GM21528 (cell line): ENCODE results near the gene TAF1D.
"Not testable (repeated sequence)": the region's sequence is repeated elsewhere in the genome, so short reads cannot be mapped to it uniquely, and the experiment has no call there.

Experiments used
- ATAC-seq: cut with Tn5 transposase; IDR thresholded peaks from one replicate; pipeline ENCODE4 v1.9.1; 2021; ENCODE audit warnings: mild to moderate bottlenecking, moderate library complexity; ENCODE audit not compliant: unreplicated experiment, low FRiP score

TAF1D gene

DNA sequence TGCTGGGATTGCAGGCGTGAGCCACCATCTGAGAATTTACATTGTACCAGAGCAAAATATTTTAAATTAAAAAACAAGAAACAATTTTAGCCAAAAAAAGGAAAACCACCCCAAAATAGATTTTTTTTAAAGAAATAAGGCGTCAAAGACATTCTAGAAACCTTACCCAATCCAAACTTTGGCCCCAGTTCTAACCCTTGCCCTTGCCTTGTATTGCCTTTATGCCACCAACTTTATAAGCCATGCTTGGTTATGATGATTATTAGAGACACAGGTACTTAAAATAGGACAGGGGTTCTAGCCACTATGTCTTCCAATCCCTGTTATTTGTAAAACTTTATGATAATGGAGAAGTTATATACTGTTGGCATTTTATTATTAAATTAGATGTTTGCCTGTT is 11.9 kb upstream of the TAF1D start:
- ATAC-seq: no peak

DNA sequence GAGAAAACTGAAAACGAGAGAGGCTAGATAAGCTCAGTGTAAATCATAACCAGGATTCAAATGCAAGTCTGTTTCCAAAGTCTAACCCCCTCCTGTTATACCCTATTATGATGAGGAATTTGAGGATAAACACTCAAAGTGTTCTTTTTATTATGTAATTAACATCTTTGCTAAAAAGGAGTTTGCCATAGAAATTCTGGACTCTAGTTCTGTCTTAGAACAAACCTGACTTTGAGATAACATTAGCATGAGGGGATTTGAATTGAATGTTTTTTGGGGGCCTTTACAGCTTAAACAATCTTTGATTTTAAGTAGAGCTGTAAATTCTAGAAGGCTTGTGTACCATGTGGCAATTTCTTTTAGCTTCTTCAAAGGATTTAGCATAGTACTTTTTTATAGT is 9.7 kb upstream of the TAF1D start:
- no peak for ATAC-seq

DNA sequence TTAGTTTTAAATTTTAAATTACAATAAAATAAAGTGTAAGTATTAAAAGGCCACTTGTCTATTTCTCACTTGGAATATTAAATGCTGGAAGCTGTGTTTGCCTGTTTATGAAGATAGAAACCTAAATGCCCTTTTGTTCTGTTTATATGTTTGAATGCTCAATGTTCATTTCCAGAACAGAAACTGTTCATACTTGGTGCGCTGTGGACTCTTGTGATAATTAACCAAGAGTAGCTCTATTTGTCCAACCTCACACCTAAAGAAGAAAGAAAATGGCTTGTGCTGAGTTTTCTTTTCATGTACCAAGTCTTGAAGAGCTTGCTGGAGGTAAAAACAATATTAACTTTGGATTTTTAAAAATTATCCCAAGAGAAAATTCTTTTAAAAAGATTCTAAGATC is 5.8 kb upstream of the TAF1D start:
- ATAC-seq: no peak

DNA sequence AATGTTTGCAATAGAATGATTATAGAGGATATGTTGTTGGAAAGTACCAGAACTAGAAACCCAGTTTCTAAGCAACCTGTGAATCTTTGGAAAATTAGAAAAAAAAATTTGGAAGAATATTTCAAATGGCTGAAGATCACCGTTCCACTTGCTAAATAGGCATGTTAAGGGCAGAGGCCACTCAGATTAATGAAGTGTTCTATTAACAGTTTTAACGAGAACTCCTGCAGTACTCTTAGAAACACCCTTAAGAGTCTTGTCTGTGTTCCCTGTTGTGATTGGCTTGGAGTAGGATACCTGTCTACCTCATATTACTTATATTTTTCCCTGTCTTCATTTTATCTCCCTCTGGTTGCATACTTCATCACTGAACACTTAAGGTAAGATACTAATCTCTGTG is 4.8 kb upstream of the TAF1D start:
- ATAC-seq: no peak

DNA sequence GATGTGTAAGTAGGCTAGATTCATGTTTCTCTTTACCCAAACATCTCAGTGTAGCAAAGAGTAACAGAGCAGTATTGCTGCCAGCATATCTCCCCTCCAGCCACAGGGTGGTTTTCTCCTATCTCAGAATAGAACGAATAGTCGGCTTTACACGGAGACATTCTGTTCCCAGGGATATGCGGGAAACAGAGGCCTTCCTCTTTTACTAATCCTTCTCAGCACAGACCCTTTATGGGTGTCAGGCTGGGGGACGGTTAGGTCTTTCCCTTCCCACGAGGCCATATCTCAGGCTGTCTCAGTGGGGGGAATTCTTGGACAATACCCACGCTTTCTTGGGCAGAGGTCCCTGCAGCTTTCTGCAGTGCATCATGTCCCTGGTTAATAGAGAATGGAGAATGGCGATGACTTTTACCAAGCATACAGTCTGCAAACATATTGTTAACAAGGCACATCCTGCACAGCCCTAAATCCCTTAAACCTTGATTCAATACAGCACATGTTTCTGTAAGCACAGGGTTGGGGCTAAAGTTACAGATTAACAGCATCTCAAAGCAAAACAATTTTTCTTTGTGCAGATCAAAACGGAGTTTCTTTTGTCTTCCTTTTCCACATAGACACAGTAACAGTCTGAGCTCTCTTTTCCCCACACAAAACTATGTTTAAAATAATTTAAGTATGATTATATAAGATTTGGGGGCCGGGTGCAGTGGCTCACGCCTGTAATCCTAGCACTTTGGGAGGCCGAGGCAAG is 3.9 kb upstream of the TAF1D start:
- not testable (repeated sequence) for ATAC-seq

DNA sequence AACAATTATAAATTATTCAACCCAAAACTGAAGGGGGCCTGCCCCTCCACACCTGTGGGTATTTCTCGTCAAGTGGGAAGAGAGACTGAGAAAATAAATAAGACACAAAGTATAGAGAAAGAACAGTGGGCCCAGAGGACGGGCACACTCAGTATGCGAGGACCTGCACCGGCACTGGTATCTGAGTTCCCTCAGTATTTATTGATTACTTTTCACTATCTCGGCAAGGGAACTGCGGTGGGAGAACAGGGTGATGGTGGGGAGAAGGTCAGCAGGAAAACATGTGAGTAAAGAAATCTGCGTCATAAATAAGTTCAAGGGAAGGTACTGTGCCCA is 3.3 kb upstream of the TAF1D start:
- ATAC-seq: no peak

DNA sequence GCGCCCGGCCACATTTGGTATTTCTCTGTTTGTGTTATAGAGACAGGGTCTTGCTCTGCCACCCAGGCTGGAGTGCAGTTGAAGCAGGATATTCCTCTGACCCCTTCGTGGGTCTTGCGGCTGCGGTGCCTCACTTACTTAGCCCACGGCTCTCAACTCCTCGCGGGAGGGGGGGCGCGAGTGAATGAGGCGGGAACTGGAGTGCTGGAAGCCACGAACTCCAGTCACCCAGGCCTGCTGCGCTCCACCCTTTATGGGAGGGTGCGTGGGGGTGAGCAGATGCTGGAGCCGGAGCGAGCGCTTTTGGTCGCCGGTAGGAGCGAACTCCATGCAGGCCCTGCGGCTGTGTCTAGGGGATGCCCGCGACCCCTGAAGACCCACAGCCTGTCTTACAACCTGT is 2.0 kb upstream of the TAF1D start:
- ATAC-seq: no peak

DNA sequence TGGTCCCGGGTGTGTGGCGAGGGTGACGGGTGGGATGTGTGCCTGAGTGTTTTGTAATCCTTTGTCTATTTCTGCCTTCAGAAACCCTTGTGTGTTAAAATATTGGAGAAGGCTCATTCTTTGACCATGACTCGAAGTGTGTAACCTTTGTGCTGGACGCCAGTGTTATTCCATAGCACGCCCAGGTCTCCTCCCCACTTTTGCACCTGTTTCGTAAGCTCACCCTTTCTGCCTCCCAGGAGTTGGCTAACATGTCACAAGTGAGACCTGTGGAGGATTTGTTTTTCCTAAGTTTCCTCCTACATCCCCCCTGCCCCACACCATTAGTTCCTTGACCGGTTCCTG is 559 bp upstream of the TAF1D start:
- peak; percentile 22 for ATAC-seq

DNA sequence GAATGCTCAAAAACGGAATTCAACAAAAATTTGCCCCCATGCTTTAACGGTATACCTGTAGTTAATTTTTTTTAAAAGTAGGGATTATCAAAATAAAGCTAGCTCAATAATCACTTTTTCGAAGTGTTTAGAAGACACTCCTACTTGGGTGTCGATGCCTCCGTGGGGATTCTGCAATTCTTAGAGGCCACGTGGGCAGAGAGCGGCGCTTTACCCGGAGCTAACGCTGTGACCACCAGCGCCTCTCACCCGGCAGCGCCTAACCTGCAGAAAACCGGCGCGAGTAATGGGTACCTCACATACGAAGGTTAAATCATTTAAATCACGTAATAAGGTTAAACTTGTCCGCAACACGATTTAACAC is 583 bp downstream of the TAF1D start:
- ATAC-seq: peak; percentile 50

DNA sequence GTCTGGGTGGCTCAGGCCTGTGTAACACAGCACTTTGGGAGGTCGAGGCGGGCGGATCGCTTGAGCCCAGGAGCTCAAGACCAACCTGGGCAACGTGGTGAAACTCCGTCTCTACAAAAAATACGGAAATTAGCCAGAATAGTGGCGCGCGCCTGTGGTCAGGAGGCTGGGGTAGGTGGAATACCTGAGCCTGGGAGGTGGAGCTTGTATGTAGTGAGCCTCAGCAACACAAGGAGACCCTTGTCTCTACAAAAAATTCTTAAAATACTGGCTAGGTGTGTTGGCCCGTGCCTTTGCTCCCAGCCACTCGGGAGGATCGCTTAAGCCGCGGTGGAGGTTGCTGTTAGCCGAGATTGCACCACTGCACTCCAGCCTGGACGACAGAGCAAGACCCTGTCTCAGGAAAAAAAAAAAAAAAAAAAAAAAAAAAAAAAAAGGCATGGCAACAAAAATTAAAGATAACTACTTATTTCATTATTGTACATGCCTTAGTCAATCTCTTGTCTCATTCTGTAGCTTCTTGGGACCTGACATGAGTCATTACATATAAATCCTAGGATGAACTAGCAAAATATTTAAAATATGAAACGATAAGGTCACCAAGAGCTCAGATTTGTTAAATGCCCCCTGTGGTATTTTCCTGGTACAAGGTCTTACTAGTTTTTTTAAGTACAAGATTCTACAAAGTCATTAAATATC is 1.1 kb downstream of the TAF1D start:
- no peak for ATAC-seq

DNA sequence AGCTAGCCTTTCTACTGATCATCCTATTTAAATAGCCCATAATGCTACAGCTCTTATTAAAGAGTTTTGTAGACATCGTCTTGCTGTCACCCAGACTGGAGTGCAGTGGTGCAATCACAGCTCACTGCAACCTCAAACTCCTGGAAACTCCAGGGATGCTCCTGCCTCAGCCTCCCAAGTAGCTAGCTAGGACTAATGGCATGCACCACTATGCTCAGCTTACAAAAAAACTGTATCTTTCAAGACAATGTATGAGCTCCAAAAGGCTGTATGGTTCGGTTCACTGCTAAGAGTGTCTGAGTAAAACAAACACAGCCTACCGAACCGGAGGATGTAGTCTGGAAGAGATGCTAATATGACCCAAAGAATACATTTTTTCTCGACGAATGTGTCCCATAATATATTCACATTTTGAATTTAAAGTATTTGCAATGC is 2.6 kb downstream of the TAF1D start:
- ATAC-seq: no peak

DNA sequence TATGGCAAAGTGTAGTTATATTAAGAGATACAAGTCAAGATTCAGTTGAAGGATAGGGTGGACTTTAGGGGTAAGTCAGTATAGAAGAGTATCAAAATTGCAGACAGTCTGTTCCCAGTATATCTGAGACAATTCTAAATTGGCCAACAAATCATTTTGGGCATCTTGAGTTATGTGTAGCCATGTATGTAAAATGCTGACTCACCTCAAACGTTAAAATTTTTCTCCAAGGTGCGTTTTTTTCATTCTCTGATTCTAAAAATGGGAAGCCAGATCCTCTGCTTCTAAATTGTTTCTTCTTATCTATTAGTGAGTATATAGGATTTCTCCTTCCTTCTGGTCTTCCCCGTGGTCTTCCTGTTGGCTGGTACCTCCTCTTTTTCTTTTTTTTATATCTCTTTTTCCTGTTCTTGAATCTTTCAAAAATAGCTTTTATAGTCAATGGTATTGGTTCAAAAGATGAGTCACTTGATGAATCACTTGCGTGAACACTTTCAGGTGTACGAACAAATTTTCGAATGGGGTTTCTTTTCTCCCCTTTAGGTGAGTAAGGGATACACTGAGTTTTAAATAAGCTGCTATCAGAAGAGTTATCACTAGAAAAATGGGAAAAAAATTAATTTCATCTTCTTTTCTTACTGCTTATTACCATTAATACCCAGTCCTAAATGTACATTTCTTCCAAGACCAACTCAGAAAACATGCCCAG is 3.2 kb downstream of the TAF1D start:
- no peak for ATAC-seq

DNA sequence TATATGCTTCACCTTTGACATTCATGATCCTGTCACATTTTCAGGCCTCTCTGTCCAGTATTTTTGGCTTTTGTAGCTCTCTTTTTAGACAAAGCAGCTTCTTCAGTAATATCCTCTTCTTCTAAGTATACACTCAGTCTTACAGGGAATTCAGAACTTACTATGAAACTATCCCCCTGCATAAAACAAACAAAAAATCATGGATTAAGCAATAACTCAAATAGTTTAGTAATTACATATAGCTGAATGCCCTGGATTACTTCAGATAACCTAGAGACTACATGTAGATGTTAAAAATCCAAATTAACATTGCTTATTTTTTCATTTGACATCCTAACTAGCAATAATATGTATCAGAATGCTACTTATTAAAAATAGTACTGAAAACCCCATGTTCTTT is 5.2 kb downstream of the TAF1D start:
- no peak for ATAC-seq

DNA sequence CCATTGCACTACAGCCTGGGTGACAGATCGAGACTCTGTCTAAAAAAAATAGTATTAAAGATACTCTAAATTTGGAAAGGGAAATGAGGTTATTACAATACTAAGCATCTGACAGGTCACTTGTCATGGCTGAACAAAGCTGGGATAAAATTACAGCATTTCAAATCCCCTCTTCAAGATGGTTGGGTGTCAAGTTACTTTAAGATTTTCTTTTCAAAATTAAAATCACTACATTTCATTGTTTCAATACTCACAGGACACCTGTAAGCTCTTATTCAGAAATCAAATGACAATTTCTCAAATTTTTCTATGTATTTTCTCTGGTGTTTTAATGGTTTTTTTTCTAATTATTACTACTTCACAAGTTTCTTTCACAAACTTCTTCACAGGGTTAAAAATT is 5.7 kb downstream of the TAF1D start:
- no peak for ATAC-seq

DNA sequence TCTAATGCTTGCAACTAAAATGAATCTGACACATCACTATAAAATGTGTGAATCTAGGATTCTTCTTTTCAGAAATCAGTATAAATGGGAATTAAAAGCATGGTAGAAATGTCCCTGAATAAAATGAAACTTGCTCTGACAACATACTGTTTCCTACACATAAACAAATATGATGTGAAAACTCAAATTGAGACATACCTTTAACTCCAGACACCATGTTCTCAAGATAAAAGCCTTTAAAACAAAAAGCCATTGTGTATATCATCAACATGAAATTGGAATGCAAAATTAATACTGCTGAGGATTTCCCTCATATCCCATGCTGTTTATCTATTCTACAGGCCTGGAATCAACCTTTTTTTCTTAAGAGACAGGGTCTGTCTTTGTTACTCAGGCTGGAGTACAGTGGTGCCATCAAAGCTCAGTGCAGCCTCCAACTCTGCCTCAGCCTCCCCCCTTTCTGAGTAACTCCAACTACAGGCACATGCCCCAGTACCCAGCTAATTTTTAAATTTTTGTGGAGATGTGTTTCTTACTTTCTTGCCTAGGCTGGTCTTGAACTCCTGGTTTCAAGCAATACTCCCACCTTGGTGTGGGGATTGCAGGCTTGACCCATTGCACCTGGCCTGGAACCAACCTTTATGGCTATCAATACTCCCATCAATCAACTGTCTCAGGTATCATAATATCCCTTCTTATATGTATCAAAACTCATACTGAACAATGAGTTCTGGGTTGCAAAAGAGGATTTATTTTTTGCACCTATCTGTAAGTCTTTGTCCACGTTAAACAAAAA is 6.7 kb downstream of the TAF1D start:
- no peak for ATAC-seq

DNA sequence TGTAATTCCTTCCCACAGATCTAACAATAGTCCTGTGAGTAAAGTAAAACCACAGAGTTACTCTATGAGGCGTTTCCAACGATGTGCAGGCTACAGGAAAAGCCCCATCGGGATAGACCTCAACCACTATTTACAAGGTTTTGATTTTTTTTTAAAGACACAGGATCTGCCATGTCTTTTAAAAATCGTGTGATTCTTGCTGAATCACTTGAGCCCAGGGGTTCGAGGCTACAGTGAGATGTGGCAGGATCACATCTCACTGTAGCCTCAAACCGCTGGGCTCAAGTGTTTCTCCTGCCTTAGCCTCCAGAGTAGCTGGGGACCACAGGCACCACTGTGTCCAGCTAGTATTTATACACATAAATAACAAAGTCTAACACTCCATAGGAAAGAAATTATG is 7.8 kb downstream of the TAF1D start:
- no peak for ATAC-seq

DNA sequence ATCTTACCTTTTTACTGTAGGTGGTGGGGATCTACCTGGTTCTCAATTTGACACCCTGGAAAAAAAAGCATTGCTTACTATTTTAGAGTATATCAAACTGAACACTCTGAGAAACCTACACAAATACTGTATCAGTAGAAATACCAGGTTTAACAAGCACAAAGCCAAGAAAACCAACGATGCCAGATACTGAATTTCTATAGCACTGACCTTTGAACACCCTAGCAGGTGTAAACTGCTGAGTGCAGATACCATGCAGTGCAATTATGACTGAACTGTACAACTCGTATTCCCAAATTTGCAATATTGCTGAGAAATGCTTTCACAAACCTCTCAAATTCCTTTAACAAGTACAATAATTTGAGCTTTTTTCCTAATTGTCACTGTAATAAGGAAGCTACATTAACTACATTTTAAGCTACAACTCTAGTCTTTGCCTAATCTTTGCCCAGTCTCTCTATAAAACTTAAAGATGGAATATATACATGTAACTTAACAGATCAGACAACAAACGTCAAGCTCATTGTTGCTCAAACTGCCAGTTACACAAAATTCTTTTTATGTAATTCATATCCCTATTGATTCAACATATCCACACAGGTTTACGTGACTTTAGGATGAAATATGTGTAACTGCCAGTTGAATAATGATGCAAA is 8.9 kb downstream of the TAF1D start:
- ATAC-seq: no peak

DNA sequence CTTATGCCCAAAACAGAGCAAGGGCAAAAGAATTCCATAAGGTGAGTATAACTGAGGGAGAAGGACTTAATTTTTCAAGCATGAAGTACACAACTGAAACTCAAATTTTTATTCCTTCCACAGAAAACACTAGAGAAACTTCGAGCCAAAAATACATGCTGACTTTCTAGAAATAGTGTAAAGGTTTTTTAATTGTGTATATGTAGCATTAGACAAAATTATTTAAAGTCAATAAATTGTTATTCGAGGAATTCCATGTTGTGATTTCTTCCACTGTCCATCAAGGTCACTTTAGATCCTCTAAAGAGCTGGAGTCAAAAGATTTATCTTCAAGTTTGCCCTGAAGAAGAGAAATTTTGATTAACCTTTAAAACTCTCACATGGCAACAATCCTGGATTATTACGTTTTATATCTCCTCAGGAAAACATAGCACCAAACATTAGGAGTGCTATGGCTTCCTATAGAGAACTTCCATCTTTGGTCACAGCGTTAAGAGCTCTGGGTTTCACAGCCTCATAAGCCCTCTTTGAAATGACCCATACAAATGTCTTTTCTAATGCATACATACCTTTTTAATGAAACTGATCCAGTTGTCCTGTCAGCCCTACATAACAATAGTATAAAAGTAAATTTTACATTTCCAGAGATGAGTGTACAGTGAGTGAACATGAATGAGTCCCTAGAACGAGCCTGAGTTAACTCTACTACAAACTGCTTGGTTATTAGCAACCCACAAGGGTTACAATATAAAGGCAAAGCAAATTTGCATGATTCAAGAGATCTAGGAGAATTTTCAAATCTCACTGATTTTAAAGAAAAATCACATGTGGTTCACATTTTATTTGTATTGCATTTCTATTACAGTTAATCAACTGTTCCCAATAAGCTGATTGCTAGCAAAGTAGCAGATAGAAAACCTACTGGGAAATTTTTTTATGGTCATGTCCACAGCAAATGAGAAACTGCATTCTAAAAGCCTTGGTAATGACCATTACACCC is 10.9 kb downstream of the TAF1D start:
- ATAC-seq: no peak

DNA sequence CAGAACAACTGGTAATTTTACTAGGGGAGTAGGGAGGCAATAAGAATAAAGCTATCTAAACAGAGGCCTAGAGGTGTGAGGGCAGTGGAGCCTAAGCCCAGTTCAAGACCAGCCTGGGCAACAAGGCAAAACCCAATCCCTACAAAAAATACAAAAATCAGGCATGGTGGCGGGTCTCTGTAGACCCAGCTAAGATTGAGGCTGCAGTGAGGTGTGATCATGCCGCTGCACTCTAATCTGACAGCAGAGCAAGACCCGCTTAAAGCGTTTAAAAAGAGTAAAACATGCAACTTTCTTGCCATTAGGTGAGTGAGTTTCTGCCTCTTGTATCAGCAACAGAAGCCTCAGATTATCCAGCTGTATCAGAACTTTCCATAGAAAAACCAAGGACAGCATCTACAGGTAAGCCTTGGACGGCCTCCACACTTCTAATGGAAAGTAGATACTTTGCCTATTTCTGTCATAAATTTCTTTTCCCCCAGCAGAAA is 12.1 kb downstream of the TAF1D start:
- no peak for ATAC-seq
